GM18861 (cell line): Measurements from ENCODE around the gene ALOX12B.
"Not testable (repeated sequence)": the region's sequence is repeated elsewhere in the genome, so short reads cannot be mapped to it uniquely, and the experiment has no call there.

Source experiments
- ATAC-seq: cut with Tn5 transposase; IDR thresholded peaks from one replicate; pipeline ENCODE4 v1.9.1; 2021; ENCODE audit not compliant: unreplicated experiment

ALOX12B gene

GRCh38 chr17:8046929-8047768, 40.4 kb downstream of the ALOX12B start:
- no peak for ATAC-seq

- no peak for ATAC-seq
Observed at GRCh38 chr17:8046306-8046928, 41.1 kb downstream of the ALOX12B start.

DNA sequence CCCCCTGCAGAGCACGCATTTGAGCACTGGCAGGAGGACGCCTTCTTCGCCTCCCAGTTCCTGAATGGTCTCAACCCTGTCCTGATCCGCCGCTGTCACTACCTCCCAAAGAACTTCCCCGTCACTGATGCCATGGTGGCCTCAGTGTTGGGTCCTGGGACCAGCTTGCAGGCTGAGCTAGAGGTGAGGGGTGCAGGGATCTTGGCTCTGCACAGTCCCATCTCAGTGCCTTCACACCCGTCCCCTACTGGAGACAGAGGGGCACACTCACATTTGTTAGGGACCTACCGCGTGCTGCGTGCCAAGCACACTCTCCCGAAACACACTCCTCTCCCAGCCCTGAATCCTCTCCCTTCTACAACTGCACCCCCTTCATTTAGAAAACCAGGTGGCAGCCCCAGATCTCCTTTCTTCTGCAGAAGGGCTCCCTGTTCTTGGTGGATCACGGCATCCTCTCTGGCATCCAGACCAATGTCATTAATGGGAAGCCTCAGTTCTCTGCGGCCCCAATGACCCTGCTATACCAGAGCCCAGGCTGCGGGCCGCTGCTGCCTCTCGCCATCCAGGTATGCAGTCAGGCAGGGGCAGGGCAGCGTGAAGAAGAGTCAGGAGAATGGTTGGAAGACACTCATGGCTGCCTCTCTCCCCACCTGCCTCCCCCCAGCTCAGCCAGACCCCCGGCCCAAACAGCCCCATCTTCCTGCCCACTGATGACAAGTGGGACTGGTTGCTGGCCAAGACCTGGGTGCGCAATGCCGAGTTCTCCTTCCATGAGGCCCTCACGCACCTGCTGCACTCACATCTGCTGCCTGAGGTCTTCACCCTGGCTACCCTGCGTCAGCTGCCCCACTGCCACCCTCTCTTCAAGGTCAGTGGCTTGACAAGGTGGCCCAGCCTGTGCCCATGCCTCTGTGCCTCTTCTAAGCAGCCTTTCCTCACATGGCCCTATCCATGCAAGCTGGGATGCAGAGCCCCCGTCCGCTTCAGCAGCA, 42.4 kb downstream of the ALOX12B start:
- ATAC-seq, result no peak

DNA sequence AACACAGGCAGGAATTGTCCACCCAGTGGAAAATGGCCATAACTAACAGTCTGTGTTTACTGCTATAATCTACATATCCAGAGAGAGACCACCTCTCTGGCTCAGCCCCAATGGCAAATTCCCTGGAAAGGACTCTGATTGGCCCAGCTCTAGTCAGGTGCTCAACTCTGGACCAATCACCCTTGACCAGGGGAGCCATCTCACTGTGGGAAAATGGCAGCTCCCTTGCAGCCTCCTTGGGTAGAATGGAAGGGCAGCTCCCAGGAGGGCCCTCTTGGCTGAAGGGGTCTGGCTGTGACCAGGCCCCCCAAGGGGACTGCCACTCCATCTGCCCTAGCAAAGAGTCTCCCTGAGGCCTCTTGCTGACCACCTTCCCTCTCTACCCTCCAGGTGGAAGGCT, 45.5 kb downstream of the ALOX12B start:
- ATAC-seq, result no peak

DNA sequence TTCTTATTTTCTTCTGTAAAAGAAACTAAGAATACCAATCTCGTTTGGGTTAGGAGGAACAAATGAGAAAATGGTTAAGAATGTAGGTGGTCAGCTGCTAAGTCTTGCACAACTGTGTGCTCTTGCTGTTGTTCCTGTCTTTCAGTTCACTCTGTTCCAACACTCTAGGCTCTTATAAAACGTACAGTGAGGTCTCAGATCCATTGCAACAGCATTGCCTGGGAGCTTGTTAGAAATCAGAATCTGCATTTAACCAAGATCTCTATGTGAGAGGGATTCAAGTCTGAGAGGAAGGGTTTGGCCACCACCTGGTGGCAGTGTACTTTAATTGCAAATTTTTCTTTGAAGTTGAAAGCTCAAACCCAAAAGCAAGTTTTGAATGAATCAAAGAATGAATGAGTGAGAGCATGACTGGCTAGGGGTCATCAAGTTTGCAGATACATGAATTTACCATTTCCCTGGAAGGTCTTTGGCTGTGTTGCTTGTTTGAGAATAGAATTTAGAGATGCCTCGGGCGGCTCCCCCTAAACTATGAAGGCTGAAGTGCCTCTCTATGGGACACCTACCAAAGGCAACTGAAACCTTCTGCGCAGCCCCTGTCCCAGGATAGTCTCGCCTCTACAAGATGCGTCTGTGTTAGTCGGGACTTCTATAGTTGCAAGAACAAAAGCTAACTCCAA, 46.1 kb downstream of the ALOX12B start:
- no peak for ATAC-seq

DNA sequence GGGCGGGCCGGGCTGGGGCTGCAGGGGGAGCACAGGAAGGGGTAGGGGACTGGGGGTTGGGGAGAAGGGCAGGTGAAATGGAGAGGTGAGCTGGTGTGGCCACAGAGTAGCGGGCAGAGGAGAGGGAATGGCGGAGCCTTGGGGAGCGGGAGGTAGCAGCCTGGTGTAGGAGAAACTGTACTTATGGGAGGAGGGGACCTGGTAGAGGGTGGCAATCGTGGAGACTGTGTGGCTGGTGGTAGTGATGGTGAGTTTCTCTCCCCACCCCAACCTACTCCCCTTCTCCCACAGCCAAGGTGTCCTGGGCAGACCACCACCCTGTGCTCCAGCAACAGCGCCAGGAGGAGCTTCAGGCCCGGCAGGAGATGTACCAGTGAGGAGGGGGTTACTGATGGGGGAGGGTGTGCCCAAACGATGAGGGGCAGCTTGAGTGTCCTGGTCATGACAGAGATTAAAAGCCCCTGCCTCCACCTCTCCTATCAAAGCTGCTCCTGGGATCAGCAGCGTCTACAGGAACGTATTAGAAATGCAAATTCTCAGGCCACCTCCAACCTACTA, 47.8 kb downstream of the ALOX12B start:
- ATAC-seq, result no peak

DNA sequence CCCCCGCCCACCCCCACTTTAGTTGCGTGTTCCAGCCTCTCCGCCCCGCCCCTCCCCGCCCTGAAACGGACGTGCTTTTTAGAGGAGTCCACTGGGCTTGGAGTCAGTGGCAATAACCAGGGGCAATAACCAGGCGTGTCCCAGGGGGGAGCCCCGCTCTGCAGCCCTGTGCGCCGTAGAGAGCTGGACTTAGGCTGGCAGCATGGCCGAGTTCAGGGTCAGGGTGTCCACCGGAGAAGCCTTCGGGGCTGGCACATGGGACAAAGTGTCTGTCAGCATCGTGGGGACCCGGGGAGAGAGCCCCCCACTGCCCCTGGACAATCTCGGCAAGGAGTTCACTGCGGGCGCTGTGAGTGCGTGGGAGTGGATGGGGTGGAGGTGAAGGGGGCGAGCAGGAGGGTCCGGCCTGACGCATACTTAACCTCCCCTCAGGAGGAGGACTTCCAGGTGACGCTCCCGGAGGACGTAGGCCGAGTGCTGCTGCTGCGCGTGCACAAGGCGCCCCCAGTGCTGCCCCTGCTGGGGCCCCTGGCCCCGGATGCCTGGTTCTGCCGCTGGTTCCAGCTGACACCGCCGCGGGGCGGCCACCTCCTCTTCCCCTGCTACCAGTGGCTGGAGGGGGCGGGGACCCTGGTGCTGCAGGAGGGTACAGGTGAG, 48.4 kb downstream of the ALOX12B start, which contains the start of gene ALOX15B:
Gene ALOX15B, plus strand, starts transcription at position 106 of the 657 bp plus-strand sequence. Its CDS starts 97 bp downstream, at position 203.
- ATAC-seq, result no peak

DNA sequence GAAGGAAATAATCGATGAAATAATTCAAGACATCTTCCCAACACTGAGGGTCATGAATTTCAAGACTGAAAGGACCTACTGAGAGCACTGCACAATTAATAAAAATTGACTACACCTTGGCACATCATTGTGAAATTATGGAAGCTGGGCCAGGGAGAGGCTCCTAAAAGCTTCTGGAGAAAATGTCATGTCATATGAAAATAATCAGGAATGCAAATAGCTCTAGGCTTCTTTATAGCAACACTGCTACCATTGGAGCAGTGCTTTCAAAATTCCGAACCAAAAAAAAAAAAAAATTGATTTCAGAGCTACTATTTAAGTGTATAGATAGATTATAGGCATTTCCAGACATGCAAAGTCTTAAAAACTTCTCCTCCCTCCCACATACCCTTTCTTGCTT, 55.1 kb downstream of the ALOX12B start:
- ATAC-seq, result no peak

DNA sequence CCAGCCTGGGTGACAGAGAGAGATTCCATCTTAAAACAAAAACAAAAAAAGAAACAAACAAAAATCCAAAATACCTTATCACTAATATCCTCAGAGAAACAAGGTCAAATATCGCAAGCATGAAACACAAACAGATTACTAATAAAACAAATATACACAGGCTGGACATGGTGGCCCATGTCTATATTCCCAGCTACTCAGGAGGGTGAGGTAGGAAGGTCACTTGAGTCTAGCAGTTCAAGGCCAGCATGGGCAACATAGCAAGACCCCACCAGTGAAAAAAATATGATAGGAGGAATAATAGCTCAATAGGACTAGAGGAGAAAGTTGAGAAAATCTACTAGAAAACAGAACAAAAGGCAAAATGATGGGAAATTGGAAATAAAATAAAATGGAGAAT, 55.6 kb downstream of the ALOX12B start:
- ATAC-seq, result no peak

DNA sequence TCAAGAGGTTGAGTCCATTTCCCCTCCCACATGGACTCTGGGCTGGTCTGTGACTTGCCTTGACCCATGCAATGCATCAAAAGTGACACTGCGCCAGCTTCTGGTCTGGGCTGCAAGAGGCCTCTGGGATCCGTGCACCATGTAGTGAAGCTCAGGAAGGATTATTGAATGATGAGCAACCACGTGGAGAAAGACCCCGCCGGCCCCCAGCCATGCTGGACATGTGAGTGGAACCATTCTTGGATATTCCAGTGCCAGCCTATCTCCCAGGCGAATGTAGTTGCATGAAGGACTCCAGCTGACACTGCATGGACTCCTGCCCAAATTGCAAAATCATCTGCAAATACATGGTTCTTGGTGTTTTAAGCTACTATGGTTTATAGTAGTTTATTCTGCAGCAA, 56.3 kb downstream of the ALOX12B start:
- no peak for ATAC-seq

GRCh38 chr17:8029121-8029520, 58.4 kb downstream of the ALOX12B start:
- ATAC-seq, result no peak

GRCh38 chr17:8025176-8025911, 62.2 kb downstream of the ALOX12B start:
- no peak for ATAC-seq

GRCh38 chr17:8024161-8024560, 63.4 kb downstream of the ALOX12B start:
- not testable (repeated sequence) for ATAC-seq
